HL-60/S4 treated with phorbol 12-myristate 13-acetate at 8.2 ng/mL for 4 days and 3 days (cell line): ENCODE results near the gene ACOD1.
"Not testable (repeated sequence)": the region's sequence is repeated elsewhere in the genome, so short reads cannot be mapped to it uniquely, and the experiment has no call there.

Experiments
- in situ Hi-C: fragments of 300-500 bp; cut with MboI; formaldehyde crosslinking; loops from 2 replicates; pipeline ENCODE4 v1.15.0; 2022; ENCODE audit warnings: low sequenced_read_pairs

Gene ACOD1

DNA sequence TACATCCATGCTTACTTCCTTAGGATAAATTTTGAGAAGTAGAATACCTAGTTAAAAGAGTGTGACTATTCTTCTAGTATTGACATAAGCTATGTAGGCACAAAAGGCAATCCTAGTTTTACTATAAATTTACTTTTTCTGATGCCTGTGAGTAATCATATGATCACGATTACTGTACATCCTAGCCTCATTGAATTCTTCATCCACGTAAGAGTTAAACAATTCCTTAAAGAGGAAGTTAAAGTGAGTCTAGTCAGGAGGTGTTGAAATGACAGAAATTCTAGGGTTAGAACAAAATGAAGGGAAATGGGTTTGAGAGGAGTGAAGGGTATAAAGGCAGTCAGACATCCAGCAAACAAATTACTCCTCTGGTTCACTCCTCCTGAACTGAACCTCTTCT lies at the start of gene ACOD1:
TSS of gene ACOD1 (plus strand) at position 363 of the 400 bp plus-strand sequence. CDS start 48 bp downstream, outside the sequence.
- in situ Hi-C loops: no loop called here

DNA sequence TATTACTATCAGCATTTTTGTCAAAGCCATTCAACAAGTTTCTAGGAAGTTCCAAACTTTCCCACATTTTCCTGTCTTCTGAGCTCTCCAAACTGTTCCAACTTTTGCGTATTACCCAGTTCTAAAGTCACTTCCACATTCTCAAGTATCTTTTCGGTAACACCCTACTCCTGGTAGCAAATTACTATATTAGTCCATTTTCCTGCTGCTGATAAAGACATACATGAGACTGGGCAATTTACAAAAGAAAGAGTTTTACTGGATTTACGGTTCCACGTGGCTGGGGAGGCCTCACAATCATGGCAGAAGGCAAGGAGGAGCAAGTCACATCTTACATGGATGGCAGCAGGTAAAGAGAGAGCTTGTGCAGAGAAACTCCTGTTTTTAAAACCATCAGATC lies 49.2 kb upstream of the ACOD1 start:
- in situ Hi-C loops: not testable (repeated sequence)

DNA sequence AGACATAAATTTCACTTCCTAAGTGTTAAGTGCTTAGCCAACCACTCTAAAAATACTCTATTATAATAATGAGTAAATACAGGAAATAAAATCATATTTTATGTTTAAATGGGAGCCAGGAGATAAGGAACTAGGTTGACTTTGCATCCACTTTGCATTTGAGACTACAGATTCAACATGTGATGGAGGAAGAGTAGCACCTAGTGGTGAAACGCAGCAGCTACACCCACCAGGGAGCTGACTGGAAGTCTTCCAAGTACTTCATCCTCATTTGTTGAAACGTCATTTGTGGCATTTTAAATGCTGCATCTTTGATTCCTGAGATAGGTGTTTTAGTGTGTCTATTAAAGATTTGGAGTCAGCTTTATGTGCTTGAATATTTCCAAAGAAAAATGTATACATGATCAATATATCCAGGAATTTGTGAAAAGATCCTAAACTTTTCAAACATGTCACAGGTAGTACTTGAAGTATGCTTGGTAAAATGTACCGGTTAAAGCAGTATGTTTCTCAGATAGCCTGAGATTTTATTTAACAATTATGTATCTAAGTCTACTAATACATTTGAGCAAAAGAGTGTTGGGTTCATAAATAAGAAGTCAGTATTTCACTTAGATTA lies 44.7 kb upstream of the ACOD1 start:
- in situ Hi-C loops: loop anchor here (10.0 kb wide), 1 partner anchor 1029 kb away; no protein-coding TSS in a partner anchor

DNA sequence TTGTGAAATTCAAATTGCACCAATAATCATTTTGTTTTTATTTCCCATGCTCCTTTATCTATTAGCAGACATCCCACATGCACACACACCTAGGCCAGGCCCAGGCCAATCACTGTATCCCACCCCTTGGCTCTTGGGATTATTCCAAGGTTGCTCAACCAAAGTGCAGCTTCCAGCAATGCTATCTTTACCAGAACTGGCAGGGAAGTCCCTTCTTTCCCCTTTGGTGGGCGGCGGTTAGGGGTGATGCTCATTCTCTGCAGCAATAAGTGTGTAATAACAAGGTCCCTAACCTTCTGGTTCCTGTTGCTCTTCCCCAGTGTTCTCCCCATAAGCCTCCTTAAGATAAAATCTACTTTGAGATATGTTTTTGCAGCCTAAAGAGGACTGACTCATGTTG lies 43.8 kb upstream of the ACOD1 start:
- in situ Hi-C loops: loop anchor here (10.0 kb wide), 1 partner anchor 1030 kb away; no protein-coding TSS in a partner anchor

DNA sequence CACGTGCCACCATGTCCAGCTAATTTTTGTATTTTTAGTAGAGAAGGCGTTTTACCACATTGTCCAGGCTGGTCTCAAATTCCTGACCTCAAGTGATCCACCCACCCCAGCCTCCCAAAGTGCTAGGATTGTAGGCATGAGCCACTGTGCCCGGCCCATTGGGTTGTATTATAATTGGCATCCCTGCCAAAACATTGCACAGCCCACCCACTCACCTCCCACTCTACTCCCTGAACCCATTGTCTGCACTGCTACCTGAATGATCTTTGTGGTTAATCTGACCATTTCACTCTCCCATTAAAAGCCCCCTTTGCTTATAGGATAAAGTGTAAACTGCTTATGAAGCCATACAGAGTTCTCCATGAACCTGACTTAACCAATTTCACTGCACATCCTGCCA lies 35.8 kb upstream of the ACOD1 start:
- in situ Hi-C loops: no loop called here

DNA sequence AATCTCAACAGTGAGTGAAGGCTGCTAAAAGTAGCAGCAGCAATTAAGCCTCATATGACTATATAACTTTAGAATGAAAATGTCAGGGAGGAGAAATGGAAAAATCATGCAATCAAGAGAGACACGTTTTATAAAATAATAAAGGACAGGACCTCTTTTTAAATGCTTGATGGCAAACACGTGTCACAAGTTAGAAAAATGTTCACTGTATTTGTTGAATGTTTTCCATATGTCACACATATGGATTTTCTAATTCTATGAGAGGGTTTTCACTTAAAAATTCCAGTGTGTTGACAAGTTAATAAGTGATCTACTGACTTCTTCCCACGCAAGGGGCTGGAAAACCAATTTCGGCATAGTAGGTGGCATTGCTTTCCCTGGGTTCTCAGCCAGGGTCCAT lies 34.4 kb upstream of the ACOD1 start:
- in situ Hi-C loops: no loop called here

DNA sequence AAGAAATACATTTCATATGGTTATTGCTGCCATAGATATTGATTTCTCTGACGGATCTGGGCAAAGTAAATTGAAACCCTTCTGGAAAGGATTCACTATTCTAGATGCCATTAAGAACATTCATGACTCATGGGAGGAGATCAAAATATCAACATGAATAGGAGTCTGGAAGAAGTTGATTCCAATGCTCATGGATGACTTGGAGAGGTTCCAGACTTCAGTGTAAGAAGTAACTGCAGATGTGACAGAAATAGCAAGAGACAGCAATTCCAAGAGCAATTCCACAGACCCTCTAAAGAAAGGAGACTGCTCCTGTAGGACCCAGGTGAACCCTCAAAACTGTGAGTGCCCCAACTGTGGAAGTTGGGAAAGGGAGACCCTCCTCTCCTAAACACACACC lies 31.2 kb upstream of the ACOD1 start:
- in situ Hi-C loops: no loop called here

DNA sequence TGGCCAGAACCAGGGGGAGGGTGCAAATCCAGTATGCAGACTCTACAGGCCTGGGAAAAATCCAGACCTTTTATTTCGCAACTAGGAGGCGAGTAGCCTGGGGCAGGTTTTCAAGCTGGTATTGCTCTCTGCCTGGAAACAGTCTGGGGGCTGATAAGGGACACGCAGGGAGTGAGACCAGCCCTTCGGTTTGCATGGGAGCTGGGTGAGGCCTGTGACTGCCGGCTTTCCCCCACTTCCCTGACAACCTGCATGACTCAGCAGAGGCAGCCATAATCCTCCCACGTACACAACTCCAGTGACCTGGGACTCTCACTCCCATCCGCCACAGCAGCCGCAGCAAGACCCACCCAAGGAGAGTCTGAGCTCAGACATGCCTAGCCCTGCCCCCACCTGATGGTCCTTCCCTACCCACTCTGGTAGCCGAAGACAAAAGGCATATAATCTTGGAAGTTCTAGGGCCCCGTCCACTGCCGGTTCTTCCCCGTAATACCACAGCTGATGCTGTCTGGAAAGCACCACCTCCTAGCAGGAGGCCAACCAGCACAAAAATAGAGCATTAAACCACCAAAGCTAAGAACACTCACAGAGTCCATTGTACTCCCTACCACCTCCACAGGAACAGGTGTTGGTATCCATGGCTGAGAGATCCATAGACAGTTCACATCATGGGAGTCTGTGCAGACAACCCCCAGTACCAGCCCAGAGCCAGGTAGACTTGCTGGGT lies 30.4 kb upstream of the ACOD1 start:
- in situ Hi-C loops: not testable (repeated sequence)

DNA sequence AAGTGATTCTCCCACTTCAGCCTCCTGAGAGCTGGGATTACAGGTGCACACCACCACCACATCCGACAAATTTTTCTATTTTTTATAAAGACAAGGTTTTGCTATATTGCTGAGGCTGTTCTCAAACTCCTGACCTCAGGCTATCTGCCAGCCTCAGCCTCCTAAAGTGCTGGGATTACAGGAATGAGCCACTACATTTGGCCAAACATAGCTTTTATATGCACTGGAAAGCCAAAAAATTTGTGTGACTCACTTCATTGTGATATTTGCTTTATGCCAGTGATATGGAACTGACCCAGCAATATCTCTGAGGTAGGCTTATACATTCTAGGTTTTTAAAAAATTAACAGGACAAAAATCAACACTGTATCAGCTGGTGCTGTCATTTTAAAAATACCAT lies 26.8 kb upstream of the ACOD1 start:
- in situ Hi-C loops: no loop called here

DNA sequence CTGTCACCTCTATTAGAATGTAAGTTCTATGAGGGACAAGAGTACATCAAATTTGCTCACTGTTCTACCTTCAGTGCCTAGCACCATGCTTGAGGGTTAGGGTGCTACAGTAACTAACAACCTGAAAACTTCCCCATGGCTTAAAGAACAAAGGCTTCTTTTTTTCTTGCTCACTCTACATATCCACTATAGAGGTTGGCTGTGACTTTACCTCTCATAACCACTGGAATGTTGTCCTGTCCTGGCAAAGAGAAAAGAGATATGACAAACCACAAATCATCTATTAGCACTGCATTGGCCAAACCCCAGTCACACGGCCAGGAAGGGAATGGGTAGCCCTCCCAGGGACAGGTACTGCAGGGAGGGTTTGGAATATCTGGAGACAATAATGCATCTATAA lies 23.2 kb upstream of the ACOD1 start:
- in situ Hi-C loops: no loop called here

DNA sequence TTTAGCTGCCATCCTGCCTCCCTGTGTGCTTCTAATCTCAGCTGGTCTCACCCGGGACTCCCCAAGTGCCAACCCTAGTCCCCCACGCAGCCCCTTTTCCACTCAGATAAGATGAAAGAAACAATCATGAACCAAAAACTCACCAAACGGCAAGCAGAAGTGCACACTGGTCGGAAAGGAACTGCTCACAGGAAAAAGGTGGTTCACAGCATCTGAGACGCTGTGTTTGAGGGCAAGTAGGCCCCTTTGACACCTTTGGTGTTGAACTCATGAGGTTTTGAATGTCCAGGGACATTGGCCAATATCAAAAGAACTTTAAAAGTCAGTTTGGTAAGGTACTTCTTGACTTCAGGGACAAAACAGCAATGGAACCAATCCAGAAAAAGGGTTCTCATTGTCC lies 20.4 kb upstream of the ACOD1 start:
- in situ Hi-C loops: no loop called here

DNA sequence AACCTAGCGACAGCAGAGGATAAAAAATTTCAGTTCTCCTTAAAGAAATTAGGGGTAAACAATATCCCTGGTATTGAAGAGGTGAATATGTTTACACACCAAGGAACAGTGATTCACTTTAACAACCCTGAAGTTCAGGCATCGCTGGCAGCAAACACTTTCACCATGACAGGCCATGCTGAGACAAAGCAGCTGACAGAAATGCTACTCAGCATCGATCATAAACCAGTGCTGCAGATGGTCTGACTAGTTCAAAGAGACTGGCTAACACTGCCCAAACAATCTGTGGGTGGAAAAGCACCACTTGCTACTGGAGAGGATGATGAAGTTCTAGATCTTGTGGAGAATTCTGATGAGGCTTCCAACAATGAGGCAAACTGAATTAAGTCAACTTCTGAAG lies 19.9 kb upstream of the ACOD1 start:
- in situ Hi-C loops: no loop called here

DNA sequence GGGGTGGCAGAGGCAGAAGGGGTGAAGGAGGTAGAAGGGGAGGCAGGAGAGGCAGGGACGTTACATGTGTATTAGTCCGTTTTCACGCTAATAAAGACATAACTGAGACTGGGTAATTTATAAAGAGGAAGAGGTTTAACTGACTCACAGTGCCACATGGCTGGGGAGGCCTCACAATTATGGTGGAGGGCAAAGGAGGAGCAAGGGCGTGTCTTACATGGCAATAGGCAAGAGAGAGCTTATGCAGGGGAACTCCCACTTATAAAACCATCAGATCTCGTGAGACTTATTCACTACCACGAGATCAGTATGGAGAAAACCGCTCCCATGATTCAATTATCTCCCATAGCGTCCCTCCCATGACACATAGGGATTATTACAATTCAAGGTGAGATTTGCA lies 19.0 kb upstream of the ACOD1 start:
- in situ Hi-C loops: no loop called here

DNA sequence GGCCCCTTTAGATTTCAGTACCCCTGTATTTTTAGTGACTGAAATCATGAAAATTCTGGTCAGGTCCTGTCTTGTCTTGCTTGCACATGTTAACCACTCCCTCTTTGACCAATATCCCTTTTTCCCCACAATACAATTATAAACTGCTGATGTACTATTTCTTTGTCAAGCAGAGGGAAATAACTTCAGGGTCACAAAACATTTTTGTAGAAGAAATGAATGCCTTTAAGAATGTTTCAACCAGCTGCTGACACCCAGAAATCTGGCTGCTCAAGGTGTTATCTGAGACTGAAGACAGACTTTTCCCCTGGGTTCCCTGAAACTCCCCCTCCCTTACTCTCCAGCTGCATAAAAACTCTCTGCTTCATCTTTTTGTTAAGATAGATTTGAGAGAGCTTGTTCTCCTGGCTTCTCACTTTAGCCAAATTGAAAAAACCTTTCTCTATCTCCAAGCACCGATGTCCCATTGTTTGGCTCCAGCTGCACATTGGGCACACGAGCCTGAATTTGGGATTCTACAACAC lies 18.4 kb upstream of the ACOD1 start:
- in situ Hi-C loops: no loop called here

DNA sequence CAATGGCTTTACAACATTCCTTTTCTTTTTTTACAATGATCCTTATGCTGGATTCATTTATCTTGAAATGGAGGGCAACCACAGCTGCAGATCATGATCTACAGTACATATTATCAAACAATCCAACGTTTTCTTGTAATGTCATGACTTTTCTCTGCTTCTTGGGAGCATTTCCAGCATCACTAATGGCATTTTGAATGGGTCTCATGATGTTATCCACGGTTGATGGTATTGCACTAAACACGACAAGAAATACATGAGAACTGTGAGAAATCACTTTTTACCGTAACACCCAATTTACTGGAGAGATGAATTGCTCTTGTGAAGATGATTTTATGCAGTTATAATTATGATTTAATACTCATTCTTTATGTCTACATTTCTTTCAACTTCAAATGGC lies 16.2 kb upstream of the ACOD1 start:
- in situ Hi-C loops: no loop called here

DNA sequence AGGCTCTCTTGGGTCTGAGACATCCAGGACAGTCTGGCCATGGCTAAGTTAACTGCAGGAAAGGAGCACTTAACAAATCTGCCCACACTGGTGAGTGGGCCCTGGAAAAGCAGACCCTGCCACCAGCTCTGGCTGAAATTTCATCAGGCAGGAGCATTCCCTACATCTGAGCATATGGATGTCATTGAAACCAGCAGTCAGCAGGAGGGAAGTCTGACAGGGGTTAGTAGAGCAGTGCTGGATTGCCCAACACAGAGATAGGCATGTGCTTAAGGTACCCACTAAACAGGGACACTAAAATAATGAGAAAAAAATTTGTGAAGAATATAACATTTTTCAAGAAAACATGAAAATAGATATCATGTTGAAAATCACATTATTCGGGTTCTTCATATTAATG lies 13.6 kb upstream of the ACOD1 start:
- in situ Hi-C loops: no loop called here

DNA sequence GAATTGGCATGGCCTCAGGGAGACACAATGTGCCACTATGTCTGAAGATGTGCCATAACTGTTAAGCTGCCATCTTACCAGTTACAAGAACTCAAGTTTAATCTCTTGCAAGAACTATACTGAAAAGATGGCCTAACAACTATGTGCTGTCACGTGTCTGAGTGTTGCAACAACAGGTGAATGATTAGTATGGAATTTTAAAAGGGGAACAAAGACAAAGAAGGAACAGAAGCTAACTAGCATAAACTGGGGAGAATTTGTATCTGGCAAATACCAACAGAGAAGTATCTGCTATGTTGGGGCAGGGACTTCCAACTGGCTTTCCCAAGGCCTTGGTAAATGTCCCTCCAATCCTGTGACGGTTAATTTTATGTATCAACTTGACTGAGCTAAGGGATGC lies 11.5 kb upstream of the ACOD1 start:
- in situ Hi-C loops: no loop called here

DNA sequence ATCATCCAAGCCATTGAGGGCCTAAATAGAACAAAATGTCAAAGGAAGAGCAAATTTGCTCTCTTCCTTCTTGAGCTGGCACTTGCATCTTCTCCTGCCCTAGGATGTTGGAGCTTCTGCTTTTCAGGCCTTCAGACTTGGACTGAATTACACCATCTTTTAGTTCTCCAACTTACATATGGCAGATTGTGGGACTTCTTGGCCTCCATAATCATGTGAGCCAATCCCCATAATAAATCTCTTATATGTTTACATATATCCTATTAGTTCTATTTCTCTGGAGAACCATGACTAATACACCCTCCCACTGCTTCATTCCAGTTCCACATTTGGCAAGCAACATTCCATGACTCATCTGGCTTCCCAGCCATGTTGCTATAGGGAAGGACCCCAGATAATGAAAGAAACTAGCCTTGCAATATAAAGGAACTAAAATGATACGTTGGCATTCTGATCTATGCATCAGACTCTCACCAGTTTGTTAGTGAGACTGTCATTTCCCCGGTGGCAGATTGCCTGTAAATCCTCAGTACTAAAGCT lies 11.0 kb upstream of the ACOD1 start:
- in situ Hi-C loops: no loop called here

DNA sequence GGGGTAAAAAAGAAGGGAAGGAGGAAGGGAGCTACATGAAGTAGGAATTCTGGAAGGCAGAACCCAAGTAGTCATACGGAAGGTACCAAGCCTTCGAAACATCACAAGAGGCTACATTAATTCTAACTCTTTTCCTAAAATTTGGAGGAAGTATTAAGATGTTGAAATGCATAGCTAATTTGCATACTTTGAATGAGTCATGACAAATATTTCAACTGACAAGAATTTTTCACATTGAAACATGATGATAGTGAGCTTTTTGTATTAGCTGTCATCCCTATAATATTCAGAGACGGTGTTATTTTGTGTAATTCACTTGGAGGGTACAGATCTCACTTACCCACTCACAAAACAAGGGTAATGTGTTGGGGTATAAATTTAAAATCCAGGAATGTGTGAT lies 9.1 kb upstream of the ACOD1 start:
- in situ Hi-C loops: no loop called here

DNA sequence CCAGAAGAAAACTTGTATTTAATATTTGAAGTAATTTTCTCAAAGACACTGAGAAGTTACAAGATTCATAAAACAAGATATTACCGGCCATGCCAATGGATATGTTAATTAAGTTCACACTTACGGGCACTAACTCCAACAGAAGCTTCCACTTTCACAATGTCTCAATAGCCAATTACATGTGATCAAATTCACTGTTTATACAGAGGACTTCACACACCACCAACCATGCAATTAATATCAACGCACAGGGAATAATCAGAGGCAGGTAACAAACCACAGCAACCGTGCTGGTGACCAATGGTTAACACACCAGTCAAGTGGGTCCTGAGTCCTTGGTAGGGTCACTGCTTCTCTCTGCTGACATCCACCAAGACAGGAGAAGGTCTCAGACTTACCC lies 5.9 kb upstream of the ACOD1 start:
- in situ Hi-C loops: no loop called here

DNA sequence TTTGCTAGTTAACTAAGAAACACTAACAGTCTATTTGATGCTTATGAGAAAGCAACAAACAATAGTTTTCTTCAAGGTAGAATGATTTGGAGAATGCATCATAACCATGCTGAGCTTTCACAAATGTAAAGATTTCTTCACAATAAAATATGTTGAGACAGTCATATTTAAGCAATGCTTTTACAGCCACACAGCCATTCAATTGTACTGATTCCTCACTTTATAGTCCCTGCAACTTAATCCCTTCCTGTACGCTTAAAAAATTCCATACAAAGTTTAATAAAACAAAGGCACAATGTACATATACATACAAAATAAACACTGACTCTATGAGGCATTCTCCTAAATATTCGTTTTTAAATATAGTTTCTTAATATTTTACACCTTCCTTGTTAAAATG lies 4.7 kb upstream of the ACOD1 start:
- in situ Hi-C loops: no loop called here

DNA sequence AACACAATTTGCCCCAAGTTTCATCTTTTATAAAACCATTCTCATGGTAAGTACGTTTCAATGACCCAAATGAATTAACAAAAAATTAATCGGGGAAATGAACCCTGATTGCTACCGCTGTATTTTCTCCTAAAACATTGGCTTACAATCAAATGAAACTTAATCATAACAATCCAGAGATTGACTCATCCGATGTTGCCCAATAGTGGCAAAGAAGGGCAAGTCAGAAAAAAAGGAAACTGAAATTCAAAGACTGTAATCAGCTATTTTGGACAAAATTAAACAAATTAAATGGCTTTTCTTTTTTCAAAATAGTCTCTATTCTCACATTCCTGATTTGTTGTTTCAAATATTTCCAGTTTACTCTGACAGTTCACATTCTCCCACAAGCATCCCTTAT lies 3.9 kb upstream of the ACOD1 start:
- in situ Hi-C loops: no loop called here
